ENCODE data around the gene NXN.
A peak's percentile ranks its signal among the peaks of the same experiment; 100 is the strongest.
"Not testable (repeated sequence)": the region's sequence is repeated elsewhere in the genome, so short reads cannot be mapped to it uniquely, and the experiment has no call there.

Gene NXN

GRCh38 chr17:791829-792228, 187.7 kb downstream of the NXN start:
- no peak overlapping the region for H3K27ac ChIP-seq (ENCODE audit: low read depth, low read length)
- no peaks in the 10 kb centered on the region for H3K27me3 ChIP-seq (ENCODE audit: control insufficient read depth in 1 of 2, insufficient read depth in 2 of 2, low read length in 2 of 2)
- H3K9me3 ChIP-seq (ENCODE audit: control insufficient read depth in 1 of 2, low read length in 2 of 2): no peaks in the 10 kb centered on the region
- no peak overlapping the region for H3K9ac ChIP-seq (ENCODE audit: low read depth in 1 of 2, low read length in 2 of 2)
- peaks cover 21 to 51% of the 10 kb centered on the region in 2 donors for H3K36me3 ChIP-seq (ENCODE audit: control insufficient read depth in 1 of 2, insufficient read depth in 2 of 2, low read length in 2 of 2)
- peaks cover 0 to 8% of the 10 kb centered on the region in 2 donors for H3K4me1 ChIP-seq (ENCODE audit: control insufficient read depth in 1 of 2, insufficient read depth in 2 of 2, low read length in 2 of 2)
- H3K4me3 ChIP-seq (ENCODE audit: low read depth in 1 of 2, low read length in 2 of 2): no peak overlapping the region

GRCh38 chr17:790874-791247, 188.7 kb downstream of the NXN start:
- H3K27me3 ChIP-seq (ENCODE audit: control insufficient read depth in 1 of 2, insufficient read depth in 2 of 2, low read length in 2 of 2); H3K9me3 ChIP-seq (ENCODE audit: control insufficient read depth in 1 of 2, low read length in 2 of 2); H3K9ac ChIP-seq (ENCODE audit: low read depth in 1 of 2, low read length in 2 of 2); H3K27ac ChIP-seq (ENCODE audit: low read depth, low read length); H3K4me1 ChIP-seq (ENCODE audit: control insufficient read depth in 1 of 2, insufficient read depth in 2 of 2, low read length in 2 of 2); H3K4me3 ChIP-seq (ENCODE audit: low read depth in 1 of 2, low read length in 2 of 2): not testable (repeated sequence)
- H3K36me3 ChIP-seq (ENCODE audit: control insufficient read depth in 1 of 2, insufficient read depth in 2 of 2, low read length in 2 of 2): peaks cover 21 to 51% of the 10 kb centered on the region in 2 donors

- not testable (repeated sequence) for H3K4me1 ChIP-seq (ENCODE audit: control insufficient read depth in 1 of 2, insufficient read depth in 2 of 2, low read length in 2 of 2); H3K9ac ChIP-seq (ENCODE audit: low read depth in 1 of 2, low read length in 2 of 2); H3K9me3 ChIP-seq (ENCODE audit: control insufficient read depth in 1 of 2, low read length in 2 of 2); H3K4me3 ChIP-seq (ENCODE audit: low read depth in 1 of 2, low read length in 2 of 2); H3K27ac ChIP-seq (ENCODE audit: low read depth, low read length); H3K27me3 ChIP-seq (ENCODE audit: control insufficient read depth in 1 of 2, insufficient read depth in 2 of 2, low read length in 2 of 2)
- peaks cover 21 to 51% of the 10 kb centered on the region in 2 donors for H3K36me3 ChIP-seq (ENCODE audit: control insufficient read depth in 1 of 2, insufficient read depth in 2 of 2, low read length in 2 of 2)
Observed at GRCh38 chr17:789931-790873, 189.4 kb downstream of the NXN start.

GRCh38 chr17:789160-789840, 190.3 kb downstream of the NXN start:
- no peaks in the 10 kb centered on the region for H3K4me1 ChIP-seq (ENCODE audit: control insufficient read depth in 1 of 2, insufficient read depth in 2 of 2, low read length in 2 of 2)
- H3K9ac ChIP-seq (ENCODE audit: low read depth in 1 of 2, low read length in 2 of 2): no peak overlapping the region
- H3K36me3 ChIP-seq (ENCODE audit: control insufficient read depth in 1 of 2, insufficient read depth in 2 of 2, low read length in 2 of 2): peaks cover 21 to 56% of the 10 kb centered on the region in 2 donors
- H3K27me3 ChIP-seq (ENCODE audit: control insufficient read depth in 1 of 2, insufficient read depth in 2 of 2, low read length in 2 of 2): no peaks in the 10 kb centered on the region
- no peaks in the 10 kb centered on the region for H3K9me3 ChIP-seq (ENCODE audit: control insufficient read depth in 1 of 2, low read length in 2 of 2)
- no peak overlapping the region for H3K4me3 ChIP-seq (ENCODE audit: low read depth in 1 of 2, low read length in 2 of 2)
- no peak overlapping the region for H3K27ac ChIP-seq (ENCODE audit: low read depth, low read length)

- Histone ChIP-seq H3K4me1 (ENCODE audit: control insufficient read depth in 1 of 2, insufficient read depth in 2 of 2, low read length in 2 of 2) (peaks cover 0 to 1% of the 10 kb centered on the region in 2 donors), H3K36me3 (ENCODE audit: control insufficient read depth in 1 of 2, insufficient read depth in 2 of 2, low read length in 2 of 2) (peaks cover 21 to 58% of the 10 kb centered on the region in 2 donors), H3K27ac (ENCODE audit: low read depth, low read length) (no peak overlapping the region), H3K4me3 (ENCODE audit: low read depth in 1 of 2, low read length in 2 of 2) (no peak overlapping the region), H3K27me3 (ENCODE audit: control insufficient read depth in 1 of 2, insufficient read depth in 2 of 2, low read length in 2 of 2) (no peaks in the 10 kb centered on the region), H3K9me3 (ENCODE audit: control insufficient read depth in 1 of 2, low read length in 2 of 2) (no peaks in the 10 kb centered on the region), H3K9ac (ENCODE audit: low read depth in 1 of 2, low read length in 2 of 2) (no peak overlapping the region)
Observed at GRCh38 chr17:788551-788950, 191.0 kb downstream of the NXN start.

GRCh38 chr17:787641-788221, 191.8 kb downstream of the NXN start:
- H3K9ac ChIP-seq (ENCODE audit: low read depth in 1 of 2, low read length in 2 of 2): no peak overlapping the region
- H3K4me1 ChIP-seq (ENCODE audit: control insufficient read depth in 1 of 2, insufficient read depth in 2 of 2, low read length in 2 of 2): peaks cover 4 to 10% of the 10 kb centered on the region in 2 donors
- peaks cover 20 to 56% of the 10 kb centered on the region in 2 donors for H3K36me3 ChIP-seq (ENCODE audit: control insufficient read depth in 1 of 2, insufficient read depth in 2 of 2, low read length in 2 of 2)
- no peaks in the 10 kb centered on the region for H3K27me3 ChIP-seq (ENCODE audit: control insufficient read depth in 1 of 2, insufficient read depth in 2 of 2, low read length in 2 of 2)
- H3K9me3 ChIP-seq (ENCODE audit: control insufficient read depth in 1 of 2, low read length in 2 of 2): no peaks in the 10 kb centered on the region
- H3K27ac ChIP-seq (ENCODE audit: low read depth, low read length): no peak overlapping the region
- no peak overlapping the region for H3K4me3 ChIP-seq (ENCODE audit: low read depth in 1 of 2, low read length in 2 of 2)

GRCh38 chr17:785901-786300, 193.7 kb downstream of the NXN start:
- not testable (repeated sequence) for H3K9ac ChIP-seq (ENCODE audit: low read depth in 1 of 2, low read length in 2 of 2)

GRCh38 chr17:784143-784542, 195.4 kb downstream of the NXN start:
- no peaks in the 10 kb centered on the region for H3K27me3 ChIP-seq (ENCODE audit: control insufficient read depth in 1 of 2, insufficient read depth in 2 of 2, low read length in 2 of 2)
- no peak overlapping the region for H3K9ac ChIP-seq (ENCODE audit: low read depth in 1 of 2, low read length in 2 of 2)
- no peak overlapping the region for H3K4me3 ChIP-seq (ENCODE audit: low read depth in 1 of 2, low read length in 2 of 2)
- H3K27ac ChIP-seq (ENCODE audit: low read depth, low read length): no peak overlapping the region
- H3K36me3 ChIP-seq (ENCODE audit: control insufficient read depth in 1 of 2, insufficient read depth in 2 of 2, low read length in 2 of 2): peaks cover 8 to 25% of the 10 kb centered on the region in 2 donors
- H3K4me1 ChIP-seq (ENCODE audit: control insufficient read depth in 1 of 2, insufficient read depth in 2 of 2, low read length in 2 of 2): peaks cover 12 to 21% of the 10 kb centered on the region in 2 donors
- H3K9me3 ChIP-seq (ENCODE audit: control insufficient read depth in 1 of 2, low read length in 2 of 2): no peaks in the 10 kb centered on the region

More at GRCh38 chr17:785901-786300, 193.7 kb downstream of the NXN start:
- not testable (repeated sequence) for H3K27me3 ChIP-seq (ENCODE audit: control insufficient read depth in 1 of 2, insufficient read depth in 2 of 2, low read length in 2 of 2); H3K9me3 ChIP-seq (ENCODE audit: control insufficient read depth in 1 of 2, low read length in 2 of 2); H3K4me3 ChIP-seq (ENCODE audit: low read depth in 1 of 2, low read length in 2 of 2); H3K27ac ChIP-seq (ENCODE audit: low read depth, low read length)
- Histone ChIP-seq H3K4me1 (ENCODE audit: control insufficient read depth in 1 of 2, insufficient read depth in 2 of 2, low read length in 2 of 2) (peaks cover 12 to 21% of the 10 kb centered on the region in 2 donors), H3K36me3 (ENCODE audit: control insufficient read depth in 1 of 2, insufficient read depth in 2 of 2, low read length in 2 of 2) (peaks cover 14 to 38% of the 10 kb centered on the region in 2 donors)

- peaks cover 12 to 21% of the 10 kb centered on the region in 2 donors for H3K4me1 ChIP-seq (ENCODE audit: control insufficient read depth in 1 of 2, insufficient read depth in 2 of 2, low read length in 2 of 2)
- no peaks in the 10 kb centered on the region for H3K9me3 ChIP-seq (ENCODE audit: control insufficient read depth in 1 of 2, low read length in 2 of 2)
- no peaks in the 10 kb centered on the region for H3K27me3 ChIP-seq (ENCODE audit: control insufficient read depth in 1 of 2, insufficient read depth in 2 of 2, low read length in 2 of 2)
- peaks cover 9 to 20% of the 10 kb centered on the region in 2 donors for H3K36me3 ChIP-seq (ENCODE audit: control insufficient read depth in 1 of 2, insufficient read depth in 2 of 2, low read length in 2 of 2)
- peak within 1 kb of the TSS; percentile 80 for H3K27ac ChIP-seq (ENCODE audit: low read depth, low read length)
- H3K4me3 ChIP-seq (ENCODE audit: low read depth in 1 of 2, low read length in 2 of 2): peak within 1 kb of the TSS; percentile 100
- H3K9ac ChIP-seq (ENCODE audit: low read depth in 1 of 2, low read length in 2 of 2): peak within 1 kb of the TSS; percentile 91 to 98
Observed at GRCh38 chr17:781805-782731, 197.5 kb downstream of the NXN start, which contains the start of the genes GLOD4 and MRM3. TSS of gene GLOD4 (minus strand) at chr17:782280. CDS start at chr17:782255, 25 bp downstream. TSS of gene MRM3 (plus strand) at chr17:782353. CDS start at chr17:782379, 26 bp downstream.
